ENCODE results near the gene SH3PXD2A. TPM values are rescaled to one million over a fixed set of nuclear protein-coding genes. Genes with fewer than 3 reads are reported as not detected.

SH3PXD2A gene
- total and polyA plus RNA-seq, 2 of the 4 experiments (the other 2 are of a cell fraction), result 6.3 to 23.0 TPM

- Histone ChIP-seq H2BK20ac (ENCODE audit: low read depth, low read length) (no peak overlapping the region), H3K14ac (replicated peaks; ENCODE audit: low read depth, low read length) (no peak overlapping the region), H3K23ac (ENCODE audit: low read depth, low read length) (no peak overlapping the region), H3K9ac (ENCODE audit: low read depth, low read length) (no peak overlapping the region), H2AK5ac (ENCODE audit: low read depth, low read length) (no peak overlapping the region), H3K27me3 (ENCODE audit: control insufficient read depth, insufficient read depth, low read length) (no peaks in the 10 kb centered on the region), H3K36me3 (ENCODE audit: control insufficient read depth, insufficient read depth, low read length) (peaks cover 57% of the 10 kb centered on the region), H3K79me1 (ENCODE audit: low read depth in 1 of 2, low read length in 2 of 2) (peaks cover 52 to 82% of the 10 kb centered on the region in 2 experiments), H3K9me3 (ENCODE audit: control insufficient read depth, insufficient read depth, low read length) (no peaks in the 10 kb centered on the region), H2AK9ac (replicated peaks; ENCODE audit: low read depth, low read length, poor library complexity) (no peak overlapping the region), H2BK15ac (ENCODE audit: low read depth, low read length) (no peak overlapping the region), H2BK5ac (ENCODE audit: low read depth, low read length, poor library complexity, severe bottlenecking) (no peak overlapping the region), H3K18ac (ENCODE audit: low read depth, low read length) (no peak overlapping the region), H3K4me1 (ENCODE audit: control insufficient read depth, insufficient read depth, low read length) (peaks cover 2% of the 10 kb centered on the region; the same call in 1 of the 2 replicates), H4K20me1 (ENCODE audit: insufficient read depth, low read length) (peaks cover 40% of the 10 kb centered on the region), H3K56ac (ENCODE audit: extremely low read depth, insufficient read depth, low read length) (no peak overlapping the region), H3K4ac (ENCODE audit: low read depth, low read length) (no peak overlapping the region), H3K4me2 (ENCODE audit: low read depth, low read length) (no peak overlapping the region), H3K4me3 (ENCODE audit: insufficient read depth, low read depth, low read length) (no peak overlapping the region), H4K8ac (ENCODE audit: low read depth in 2 of 2, low read length in 2 of 2) (no peak overlapping the region), H3K27ac (ENCODE audit: insufficient read depth, low read length) (no peak overlapping the region), H3K9me1 (ENCODE audit: insufficient read depth, low read length) (peaks cover 12% of the 10 kb centered on the region), H2BK120ac (ENCODE audit: low read depth, low read length) (no peak overlapping the region), H2AFZ (replicated peaks; ENCODE audit: low read length, poor library complexity) (no peak overlapping the region), H4K5ac (ENCODE audit: low read depth, low read length) (no peak overlapping the region), H4K91ac (ENCODE audit: insufficient read depth, low read depth, low read length) (no peak overlapping the region)
- BruUV-seq (replicated peaks), result no TSS peak
- ChIA-PET CTCF (no interaction called here), POLR2A (ENCODE audit: unreplicated experiment) (no interaction called here)
- dilution Hi-C loops (cut with HindIII; ENCODE audit: low sequenced_read_pairs, unreplicated experiment) (no loop called here), intact Hi-C loops (cut with micrococcal nuclease) (no loop called here), in situ Hi-C loops (cut with MboI; ENCODE audit: low sequenced_read_pairs) (no loop called here)
- DNase-seq, result no peak
- TF ChIP-seq RFX5 (IDR thresholded peaks at IDR 0.05; ENCODE audit: low read depth, low read length) (no peak), CHD1 (IDR thresholded peaks at IDR 0.05; ENCODE audit: low read depth, low read length) (no peak), RCOR1 (IDR thresholded peaks at IDR 0.05; ENCODE audit: insufficient replicate concordance, low read length) (no peak), BHLHE40 (IDR thresholded peaks at IDR 0.05; ENCODE audit: low read depth, low read length) (no peak)
- no peak for ATAC-seq (ENCODE audit: low read depth)
- 78% methylated on average over 1 of the region's 1 CpG; no CpG with 5 or more reads in 1 of the 2 experiments for WGBS, 2 experiments (ENCODE audit: extremely low coverage in 2 of 2, insufficient read length in 1 of 2)
Measured at GRCh38 chr10:103630156-103630555, 225.2 kb downstream of the SH3PXD2A start.
